HL-60 (cell line): Measurements from ENCODE around the gene HIGD2A.

Source experiments
- REST ChIP-seq: IDR thresholded peaks from 2 replicates; pipeline ENCODE4 v1.6.1; 2012; ENCODE audit warnings: low read depth; ENCODE audit not compliant: insufficient replicate concordance
- TF ChIP-seq, protein P1 (sequence below): IDR thresholded peaks from one replicate; pipeline ENCODE4 v1.5.1; 2011; ENCODE audit warnings: low read length, control low read depth, inconsistent platforms; ENCODE audit not compliant: insufficient read depth

GRCh38 chr5:176420972-176421544 lies 32.5 kb downstream of the HIGD2A start:
- TF ChIP-seq, protein P1, sequence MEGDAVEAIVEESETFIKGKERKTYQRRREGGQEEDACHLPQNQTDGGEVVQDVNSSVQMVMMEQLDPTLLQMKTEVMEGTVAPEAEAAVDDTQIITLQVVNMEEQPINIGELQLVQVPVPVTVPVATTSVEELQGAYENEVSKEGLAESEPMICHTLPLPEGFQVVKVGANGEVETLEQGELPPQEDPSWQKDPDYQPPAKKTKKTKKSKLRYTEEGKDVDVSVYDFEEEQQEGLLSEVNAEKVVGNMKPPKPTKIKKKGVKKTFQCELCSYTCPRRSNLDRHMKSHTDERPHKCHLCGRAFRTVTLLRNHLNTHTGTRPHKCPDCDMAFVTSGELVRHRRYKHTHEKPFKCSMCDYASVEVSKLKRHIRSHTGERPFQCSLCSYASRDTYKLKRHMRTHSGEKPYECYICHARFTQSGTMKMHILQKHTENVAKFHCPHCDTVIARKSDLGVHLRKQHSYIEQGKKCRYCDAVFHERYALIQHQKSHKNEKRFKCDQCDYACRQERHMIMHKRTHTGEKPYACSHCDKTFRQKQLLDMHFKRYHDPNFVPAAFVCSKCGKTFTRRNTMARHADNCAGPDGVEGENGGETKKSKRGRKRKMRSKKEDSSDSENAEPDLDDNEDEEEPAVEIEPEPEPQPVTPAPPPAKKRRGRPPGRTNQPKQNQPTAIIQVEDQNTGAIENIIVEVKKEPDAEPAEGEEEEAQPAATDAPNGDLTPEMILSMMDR, result no peak
- no peak for TF ChIP-seq REST
